AG04450 (cell line): ENCODE data around the gene WWP2. TPM values are rescaled to one million over a fixed set of nuclear protein-coding genes. Genes with fewer than 3 reads are reported as not detected.

Source experiments
- CTCF ChIA-PET: fragments of 300-600, 350-600 bp; formaldehyde crosslinking; extraction: SDS; loops from one replicate; lab custom pipeline; 2022; ENCODE audit warnings: antibody characterized with exemption, inconsistent platforms; lab: Charles Lee
- POLR2A ChIA-PET: fragments of 350-600 bp; formaldehyde crosslinking; extraction: SDS; loops from one replicate; lab custom pipeline; 2021; ENCODE audit warnings: antibody characterized with exemption, inconsistent platforms; lab: Yijun Ruan, JAX
- DNase-seq: peaks from one replicate; pipeline ENCODE4 v3.0.0-alpha.2; 2011; ENCODE audit warnings: low read depth, low spot score
- H3K27ac ChIP-seq: one replicate; pipeline ENCODE4 v1.5.1; 2012; ENCODE audit warnings: low read depth, low read length, control low read depth
- H3K27me3 ChIP-seq: one replicate; pipeline ENCODE4 v1.6.0; 2012; ENCODE audit warnings: low read length; ENCODE audit not compliant: control insufficient read depth, insufficient read depth
- H3K4me3 ChIP-seq: 2 replicates; pipeline ENCODE4 v1.5.1; 2011; ENCODE audit warnings: mild to moderate bottlenecking, low read depth, low read length, control low read depth
- H3K9me3 ChIP-seq: 2 replicates; pipeline ENCODE4 v1.5.1; 2012; ENCODE audit warnings: low read length; ENCODE audit not compliant: control insufficient read depth, insufficient read depth
- CTCF ChIP-seq: IDR thresholded peaks from 2 replicates; pipeline ENCODE4 v1.5.1; 2011; ENCODE audit warnings: low read depth, low read length, control low read depth, inconsistent platforms
- polyA plus RNA-seq: library from polyadenylated mRNA; depleted of rRNA; stranded (reverse); fragments of >200 nt; gene quantifications from 2 replicates; pipeline ENCODE4 v1.2.3, GENCODE V29; 2011

The WWP2 gene
- polyA plus RNA-seq, 1 experiment: 13.4 TPM

DNA sequence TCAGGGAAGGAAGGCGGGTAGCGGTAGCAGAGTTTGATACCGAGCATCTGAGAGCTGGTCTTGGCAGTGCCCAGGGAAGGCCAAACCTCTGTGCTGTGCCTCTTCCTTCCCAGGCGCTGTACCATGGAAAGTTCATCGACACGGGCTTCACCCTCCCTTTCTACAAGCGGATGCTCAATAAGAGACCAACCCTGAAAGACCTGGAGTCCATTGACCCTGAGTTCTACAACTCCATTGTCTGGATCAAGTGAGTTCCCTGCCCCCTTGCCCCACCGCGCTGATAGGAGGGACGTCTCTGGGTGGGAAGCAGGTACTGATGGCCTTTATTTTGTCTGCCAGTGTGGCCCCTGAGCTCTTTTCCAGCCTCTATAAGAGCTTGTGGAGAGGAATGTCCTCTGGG, 173.6 kb downstream of the WWP2 start:
- Histone ChIP-seq H3K9me3 (no peaks in the 10 kb centered on the region; the same call in 1 of the 2 replicates), H3K4me3 (no peak overlapping the region), H3K27me3 (no peaks in the 10 kb centered on the region), H3K27ac (no peak overlapping the region)
- CTCF ChIA-PET: interaction anchor here (1.2 kb wide), 1 partner anchor 139 kb away, joined by 4 read pairs; no protein-coding TSS in a partner anchor
- no peak for DNase-seq
- POLR2A ChIA-PET: no interaction called here
- TF ChIP-seq CTCF: no peak

DNA sequence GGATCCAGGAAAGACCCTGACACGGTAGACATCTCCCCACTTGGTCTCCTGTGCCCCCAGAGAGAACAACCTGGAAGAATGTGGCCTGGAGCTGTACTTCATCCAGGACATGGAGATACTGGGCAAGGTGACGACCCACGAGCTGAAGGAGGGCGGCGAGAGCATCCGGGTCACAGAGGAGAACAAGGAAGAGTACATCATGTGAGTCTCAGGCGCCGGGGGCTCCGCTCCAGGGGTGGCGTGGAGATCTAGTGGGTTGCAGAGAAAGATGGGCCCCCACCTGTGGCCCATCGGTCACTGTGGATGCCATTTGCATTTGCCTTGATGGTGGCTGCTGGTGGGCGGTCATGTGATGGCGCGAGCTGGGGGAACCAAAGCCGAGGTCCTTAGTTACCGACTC, 174.1 kb downstream of the WWP2 start:
- ChIA-PET POLR2A (no interaction called here), CTCF (interaction anchor here (0.6 to 1.2 kb wide), 2 partner anchors 140 to 167 kb away, joined by 4 to 5 read pairs; no protein-coding TSS in a partner anchor)
- DNase-seq: no peak
- no peaks in the 10 kb centered on the region; the same call in 1 of the 2 replicates for H3K9me3 ChIP-seq
- no peak overlapping the region for H3K4me3 ChIP-seq
- no peak for TF ChIP-seq CTCF
- H3K27me3 ChIP-seq: no peaks in the 10 kb centered on the region
- no peak overlapping the region for H3K27ac ChIP-seq

GRCh38 chr16:69936751-69937211, 174.6 kb downstream of the WWP2 start:
- H3K4me3 ChIP-seq: no peak overlapping the region
- ChIA-PET POLR2A (no interaction called here), CTCF (interaction anchor here (0.6 to 2.4 kb wide), 3 partner anchors 73 to 167 kb away, joined by 5 to 14 read pairs (median 5); no protein-coding TSS in a partner anchor)
- TF ChIP-seq CTCF: no peak
- no peaks in the 10 kb centered on the region; the same call in 1 of the 2 replicates for H3K9me3 ChIP-seq
- no peaks in the 10 kb centered on the region for H3K27me3 ChIP-seq
- H3K27ac ChIP-seq: no peak overlapping the region
- no peak for DNase-seq

DNA sequence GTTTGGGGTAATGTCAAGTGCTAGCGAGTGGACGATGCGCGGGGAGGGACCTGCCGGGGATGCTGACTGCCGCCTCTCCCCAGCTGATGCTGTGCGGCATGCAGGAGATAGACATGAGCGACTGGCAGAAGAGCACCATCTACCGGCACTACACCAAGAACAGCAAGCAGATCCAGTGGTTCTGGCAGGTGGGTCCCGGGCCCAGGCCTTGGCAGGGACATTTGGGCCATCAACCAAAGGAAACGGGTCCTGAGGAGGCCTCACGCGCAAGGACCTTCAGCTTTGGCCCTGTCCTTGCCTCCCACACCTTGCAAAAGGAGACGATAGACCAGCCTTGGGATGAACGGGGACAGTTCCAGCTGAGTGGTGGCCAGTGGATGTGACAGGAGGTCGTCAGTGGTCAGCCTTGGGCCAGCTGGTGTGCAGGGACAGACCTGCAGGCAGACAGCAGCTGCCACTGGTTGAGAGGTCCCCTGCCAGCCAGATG, 175.4 kb downstream of the WWP2 start:
- ChIA-PET CTCF (interaction anchor here (0.6 to 2.4 kb wide), 2 partner anchors 73 to 141 kb away, joined by 5 to 14 read pairs; no protein-coding TSS in a partner anchor), POLR2A (no interaction called here)
- Histone ChIP-seq H3K4me3 (no peak overlapping the region), H3K27me3 (no peaks in the 10 kb centered on the region), H3K9me3 (no peaks in the 10 kb centered on the region; the same call in 1 of the 2 replicates), H3K27ac (no peak overlapping the region)
- TF ChIP-seq CTCF: no peak; the same call in 1 of the 2 replicates
- no peak for DNase-seq
